ENCODE results near the gene AQP5.

Gene AQP5

GRCh38 chr12:49961111-49961922 lies at the start of gene AQP5:
Gene AQP5 (plus strand): TSS chr12:49961872. CDS start chr12:49962018, 146 bp downstream.
- DNase-seq = no peak
- TF ChIP-seq GATA1 (IDR thresholded peaks at IDR 0.05; ENCODE audit: low read depth, low read length) (no peak), POLR2A (IDR thresholded peaks at IDR 0.05; ENCODE audit: low read length) (no peak)

- TF ChIP-seq GATA1 (IDR thresholded peaks at IDR 0.05; ENCODE audit: low read depth, low read length) (no peak), POLR2A (IDR thresholded peaks at IDR 0.05; ENCODE audit: low read length) (no peak)
- DNase-seq = no peak
Measured at GRCh38 chr12:49912345-49913255, 49.1 kb upstream of the AQP5 start.

GRCh38 chr12:49916129-49916919 lies 45.3 kb upstream of the AQP5 start:
- DNase-seq = no peak
- no peak for TF ChIP-seq GATA1 (IDR thresholded peaks at IDR 0.05; ENCODE audit: low read depth, low read length)
- TF ChIP-seq POLR2A (IDR thresholded peaks at IDR 0.05; ENCODE audit: low read length) = no peak

GRCh38 chr12:49917166-49917787 lies 44.4 kb upstream of the AQP5 start:
- TF ChIP-seq GATA1 (IDR thresholded peaks at IDR 0.05; ENCODE audit: low read depth, low read length) (no peak), POLR2A (IDR thresholded peaks at IDR 0.05; ENCODE audit: low read length) (no peak)
- no peak for DNase-seq

GRCh38 chr12:49917788-49918173 lies 43.9 kb upstream of the AQP5 start:
- no peak for DNase-seq
- TF ChIP-seq POLR2A (IDR thresholded peaks at IDR 0.05; ENCODE audit: low read length) = no peak
- no peak for TF ChIP-seq GATA1 (IDR thresholded peaks at IDR 0.05; ENCODE audit: low read depth, low read length)

GRCh38 chr12:49920241-49920914 lies 41.3 kb upstream of the AQP5 start:
- no peak for DNase-seq
- TF ChIP-seq POLR2A (IDR thresholded peaks at IDR 0.05; ENCODE audit: low read length) (no peak), GATA1 (IDR thresholded peaks at IDR 0.05; ENCODE audit: low read depth, low read length) (no peak)

- TF ChIP-seq GATA1 (IDR thresholded peaks at IDR 0.05; ENCODE audit: low read depth, low read length) (no peak), POLR2A (IDR thresholded peaks at IDR 0.05; ENCODE audit: low read length) (no peak)
Measured at GRCh38 chr12:49920915-49921286, 40.8 kb upstream of the AQP5 start.

GRCh38 chr12:49921299-49921698 lies 40.4 kb upstream of the AQP5 start:
- TF ChIP-seq GATA1 (IDR thresholded peaks at IDR 0.05; ENCODE audit: low read depth, low read length) (no peak), POLR2A (IDR thresholded peaks at IDR 0.05; ENCODE audit: low read length) (no peak)
- DNase-seq = no peak

More at GRCh38 chr12:49920915-49921286, 40.8 kb upstream of the AQP5 start:
- DNase-seq = no peak

- no peak for DNase-seq
- TF ChIP-seq POLR2A (IDR thresholded peaks at IDR 0.05; ENCODE audit: low read length) (no peak), GATA1 (IDR thresholded peaks at IDR 0.05; ENCODE audit: low read depth, low read length) (no peak)
Measured at GRCh38 chr12:49921936-49922335, 39.7 kb upstream of the AQP5 start.

- no peak for TF ChIP-seq POLR2A (IDR thresholded peaks at IDR 0.05; ENCODE audit: low read length)
- TF ChIP-seq GATA1 (IDR thresholded peaks at IDR 0.05; ENCODE audit: low read depth, low read length) = no peak
- DNase-seq = no peak
Measured at GRCh38 chr12:49922349-49923034, 39.2 kb upstream of the AQP5 start.

GRCh38 chr12:49923035-49923644 lies 38.5 kb upstream of the AQP5 start:
- TF ChIP-seq POLR2A (IDR thresholded peaks at IDR 0.05; ENCODE audit: low read length) = no peak
- TF ChIP-seq GATA1 (IDR thresholded peaks at IDR 0.05; ENCODE audit: low read depth, low read length) = no peak
- no peak for DNase-seq
